ENCODE data around the gene LHCGR. TPM values are rescaled to one million over a fixed set of nuclear protein-coding genes. Genes with fewer than 3 reads are reported as not detected.

Gene LHCGR
- total RNA-seq, 1 donor from 2014 or later, result not detected

DNA sequence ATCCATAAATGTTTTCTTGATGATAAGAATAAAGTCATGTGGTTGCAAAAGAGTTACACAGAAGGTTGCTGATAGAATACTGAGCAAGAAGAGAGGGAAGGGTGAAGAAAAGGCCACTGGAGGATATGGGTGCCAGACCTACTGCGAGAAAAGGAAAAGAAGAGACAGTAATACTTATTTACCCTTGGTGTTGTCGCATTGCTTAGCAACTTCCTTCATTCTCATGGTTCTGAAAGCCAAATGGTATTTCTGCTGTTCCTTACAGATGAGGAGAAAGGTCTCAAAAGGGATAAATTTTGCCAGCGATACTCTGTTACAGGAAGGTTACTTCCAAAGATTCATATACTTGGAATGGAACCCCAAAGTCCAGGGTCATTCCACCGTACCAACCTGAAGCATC is 62.5 kb downstream of the LHCGR start:
- Mint-ChIP-seq H3K9me3 (ENCODE audit: low read depth) (no peaks in the 10 kb centered on the region), H3K27ac (ENCODE audit: unreplicated experiment) (no peak overlapping the region), H3K27me3 (ENCODE audit: low read depth) (no peaks in the 10 kb centered on the region), H3K4me3 (ENCODE audit: unreplicated experiment) (no peak overlapping the region), H3K36me3 (ENCODE audit: low read depth) (no peaks in the 10 kb centered on the region), H3K4me1 (ENCODE audit: low read depth) (peaks cover 24% of the 10 kb centered on the region)
- TF ChIP-seq, protein P1, sequence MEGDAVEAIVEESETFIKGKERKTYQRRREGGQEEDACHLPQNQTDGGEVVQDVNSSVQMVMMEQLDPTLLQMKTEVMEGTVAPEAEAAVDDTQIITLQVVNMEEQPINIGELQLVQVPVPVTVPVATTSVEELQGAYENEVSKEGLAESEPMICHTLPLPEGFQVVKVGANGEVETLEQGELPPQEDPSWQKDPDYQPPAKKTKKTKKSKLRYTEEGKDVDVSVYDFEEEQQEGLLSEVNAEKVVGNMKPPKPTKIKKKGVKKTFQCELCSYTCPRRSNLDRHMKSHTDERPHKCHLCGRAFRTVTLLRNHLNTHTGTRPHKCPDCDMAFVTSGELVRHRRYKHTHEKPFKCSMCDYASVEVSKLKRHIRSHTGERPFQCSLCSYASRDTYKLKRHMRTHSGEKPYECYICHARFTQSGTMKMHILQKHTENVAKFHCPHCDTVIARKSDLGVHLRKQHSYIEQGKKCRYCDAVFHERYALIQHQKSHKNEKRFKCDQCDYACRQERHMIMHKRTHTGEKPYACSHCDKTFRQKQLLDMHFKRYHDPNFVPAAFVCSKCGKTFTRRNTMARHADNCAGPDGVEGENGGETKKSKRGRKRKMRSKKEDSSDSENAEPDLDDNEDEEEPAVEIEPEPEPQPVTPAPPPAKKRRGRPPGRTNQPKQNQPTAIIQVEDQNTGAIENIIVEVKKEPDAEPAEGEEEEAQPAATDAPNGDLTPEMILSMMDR (IDR thresholded peaks at IDR 0.05), result no peak
- DNase-seq (ENCODE audit: low spot score), result no peak

DNA sequence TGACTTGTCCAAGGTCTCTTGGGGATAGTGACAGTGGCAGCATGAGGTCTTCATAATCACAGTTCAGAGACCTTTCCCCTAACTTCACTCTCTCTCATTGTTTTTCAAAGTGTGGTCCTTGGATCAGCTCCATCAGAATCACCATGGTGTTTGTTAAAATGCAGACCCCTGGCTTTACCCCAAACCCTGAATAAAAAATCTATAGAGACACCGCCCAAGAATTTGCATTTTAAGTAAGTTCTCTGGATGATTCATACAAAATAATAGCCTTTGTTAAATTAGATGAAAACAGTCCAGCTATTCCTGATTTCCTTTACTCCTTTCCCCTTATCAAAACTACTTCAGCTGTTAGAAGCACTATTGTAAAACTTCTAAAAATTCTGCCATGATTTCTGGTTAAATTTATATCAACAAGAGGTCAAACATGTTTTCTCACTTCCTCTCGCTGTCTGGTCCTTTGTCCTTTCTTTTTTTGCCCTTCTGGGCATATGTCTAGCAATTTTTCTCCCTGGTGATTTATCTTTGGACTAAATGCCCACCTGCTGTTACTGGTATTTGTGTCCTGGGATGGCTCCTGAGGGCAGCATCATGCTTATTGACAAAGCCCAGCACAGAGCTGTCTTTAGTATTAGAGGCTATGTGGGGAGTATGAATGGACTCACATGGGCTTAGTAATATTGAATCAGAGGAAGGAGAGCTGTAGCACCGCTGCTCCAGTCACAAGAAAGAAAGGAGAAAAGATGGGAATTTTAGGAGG is 63.4 kb downstream of the LHCGR start:
- no peak overlapping the region for H3K27ac Mint-ChIP-seq (ENCODE audit: unreplicated experiment)
- TF ChIP-seq, protein P1 (IDR thresholded peaks at IDR 0.05), result no peak
- H3K27me3 Mint-ChIP-seq (ENCODE audit: low read depth), result no peaks in the 10 kb centered on the region
- DNase-seq (ENCODE audit: low spot score), result no peak
- H3K36me3 Mint-ChIP-seq (ENCODE audit: low read depth), result no peaks in the 10 kb centered on the region
- H3K4me1 Mint-ChIP-seq (ENCODE audit: low read depth), result peaks cover 24% of the 10 kb centered on the region
- no peak overlapping the region for H3K4me3 Mint-ChIP-seq (ENCODE audit: unreplicated experiment)
- H3K9me3 Mint-ChIP-seq (ENCODE audit: low read depth), result no peaks in the 10 kb centered on the region

DNA sequence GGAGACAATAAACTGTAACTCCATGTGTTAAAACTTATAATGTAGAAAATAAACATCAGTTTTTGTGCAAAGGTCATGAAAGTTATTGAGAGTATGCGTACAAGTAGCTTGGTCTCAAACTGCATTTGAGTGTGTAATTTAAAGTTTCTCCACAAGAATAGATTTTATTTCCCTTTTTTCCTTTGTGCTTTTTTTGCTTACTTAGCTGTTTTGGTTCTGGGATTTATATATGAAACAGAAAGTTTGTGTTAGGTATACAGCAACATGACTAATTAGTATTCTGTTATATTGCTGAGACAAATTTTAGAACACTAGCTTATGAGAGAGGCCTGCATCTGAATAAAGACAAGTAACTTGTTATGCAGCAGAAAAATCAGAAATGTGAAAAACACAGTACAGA is 70.4 kb downstream of the LHCGR start:
- TF ChIP-seq, protein P1 (IDR thresholded peaks at IDR 0.05), result no peak
- H3K36me3 Mint-ChIP-seq (ENCODE audit: low read depth), result peaks cover 1% of the 10 kb centered on the region
- H3K27me3 Mint-ChIP-seq (ENCODE audit: low read depth), result peaks cover 2% of the 10 kb centered on the region
- no peak overlapping the region for H3K27ac Mint-ChIP-seq (ENCODE audit: unreplicated experiment)
- H3K9me3 Mint-ChIP-seq (ENCODE audit: low read depth), result no peaks in the 10 kb centered on the region
- no peaks in the 10 kb centered on the region for H3K4me1 Mint-ChIP-seq (ENCODE audit: low read depth)
- H3K4me3 Mint-ChIP-seq (ENCODE audit: unreplicated experiment), result no peak overlapping the region
- no peak for DNase-seq (ENCODE audit: low spot score)

DNA sequence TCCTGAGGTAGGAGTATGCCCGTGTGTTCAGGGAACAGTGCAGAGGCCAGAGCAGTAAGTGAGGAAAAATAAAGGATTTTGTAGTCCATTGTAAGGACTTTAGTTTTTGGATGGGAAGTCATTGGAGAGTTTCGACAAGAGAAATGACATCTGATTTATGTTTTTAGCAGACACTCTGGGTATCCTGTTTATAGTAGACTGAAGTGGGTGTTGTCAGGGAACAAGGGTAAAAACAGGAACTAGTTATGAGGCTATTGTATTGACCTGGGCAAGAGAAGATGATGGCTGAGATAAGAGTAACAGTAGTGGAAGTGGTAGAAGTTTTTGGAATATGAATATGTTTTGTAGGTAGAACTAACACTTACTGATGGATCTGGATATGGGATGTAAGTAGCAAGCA is 78.1 kb downstream of the LHCGR start:
- no peaks in the 10 kb centered on the region for H3K4me1 Mint-ChIP-seq (ENCODE audit: low read depth)
- H3K4me3 Mint-ChIP-seq (ENCODE audit: unreplicated experiment), result no peak overlapping the region
- TF ChIP-seq, protein P1 (IDR thresholded peaks at IDR 0.05), result no peak
- no peak overlapping the region for H3K27ac Mint-ChIP-seq (ENCODE audit: unreplicated experiment)
- H3K36me3 Mint-ChIP-seq (ENCODE audit: low read depth), result no peaks in the 10 kb centered on the region
- peaks cover 3% of the 10 kb centered on the region for H3K9me3 Mint-ChIP-seq (ENCODE audit: low read depth)
- no peaks in the 10 kb centered on the region for H3K27me3 Mint-ChIP-seq (ENCODE audit: low read depth)
- no peak for DNase-seq (ENCODE audit: low spot score)

DNA sequence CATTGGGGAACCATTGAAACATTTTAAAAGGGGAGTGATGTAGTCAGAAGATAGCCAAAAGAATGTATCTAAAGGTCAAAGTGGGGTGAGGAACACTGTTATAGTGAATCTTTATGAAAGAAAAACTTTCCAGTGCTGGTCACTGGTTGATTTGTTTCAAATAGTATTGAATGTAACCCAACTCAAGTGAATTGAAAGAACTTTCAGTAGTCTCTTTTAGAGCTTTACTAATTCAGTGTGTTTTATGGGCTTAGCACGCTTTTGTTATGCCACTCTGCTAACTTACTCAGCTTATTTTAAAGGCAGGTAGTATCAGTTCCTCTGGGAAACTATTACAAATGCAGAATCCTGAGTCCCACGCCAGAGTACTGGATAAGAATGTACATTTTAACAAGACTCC is 80.6 kb downstream of the LHCGR start:
- H3K27me3 Mint-ChIP-seq (ENCODE audit: low read depth), result no peaks in the 10 kb centered on the region
- peaks cover 8% of the 10 kb centered on the region for H3K9me3 Mint-ChIP-seq (ENCODE audit: low read depth)
- H3K4me3 Mint-ChIP-seq (ENCODE audit: unreplicated experiment), result no peak overlapping the region
- DNase-seq (ENCODE audit: low spot score), result no peak
- TF ChIP-seq, protein P1 (IDR thresholded peaks at IDR 0.05), result no peak
- no peak overlapping the region for H3K27ac Mint-ChIP-seq (ENCODE audit: unreplicated experiment)
- no peaks in the 10 kb centered on the region for H3K36me3 Mint-ChIP-seq (ENCODE audit: low read depth)
- H3K4me1 Mint-ChIP-seq (ENCODE audit: low read depth), result no peaks in the 10 kb centered on the region

All from chondrocyte (in vitro differentiated cells).